Tongue (tissue), 2 donors: ENCODE data around the gene STX12. TPM values are rescaled to one million over a fixed set of nuclear protein-coding genes. Genes with fewer than 3 reads are reported as not detected.
A peak's percentile ranks its signal among the peaks of the same experiment; 100 is the strongest.

Experiments used
- DNase-seq: peaks from one replicate; pipeline ENCODE4 v3.0.0-alpha.2; 2015
- total RNA-seq: library from RNA; depleted of rRNA; stranded (reverse); fragments of >200 nt; gene quantifications from one replicate; pipeline ENCODE4 v1.2.3, GENCODE V29; 2014

STX12 gene
- 45.0 TPM for total RNA-seq

DNA sequence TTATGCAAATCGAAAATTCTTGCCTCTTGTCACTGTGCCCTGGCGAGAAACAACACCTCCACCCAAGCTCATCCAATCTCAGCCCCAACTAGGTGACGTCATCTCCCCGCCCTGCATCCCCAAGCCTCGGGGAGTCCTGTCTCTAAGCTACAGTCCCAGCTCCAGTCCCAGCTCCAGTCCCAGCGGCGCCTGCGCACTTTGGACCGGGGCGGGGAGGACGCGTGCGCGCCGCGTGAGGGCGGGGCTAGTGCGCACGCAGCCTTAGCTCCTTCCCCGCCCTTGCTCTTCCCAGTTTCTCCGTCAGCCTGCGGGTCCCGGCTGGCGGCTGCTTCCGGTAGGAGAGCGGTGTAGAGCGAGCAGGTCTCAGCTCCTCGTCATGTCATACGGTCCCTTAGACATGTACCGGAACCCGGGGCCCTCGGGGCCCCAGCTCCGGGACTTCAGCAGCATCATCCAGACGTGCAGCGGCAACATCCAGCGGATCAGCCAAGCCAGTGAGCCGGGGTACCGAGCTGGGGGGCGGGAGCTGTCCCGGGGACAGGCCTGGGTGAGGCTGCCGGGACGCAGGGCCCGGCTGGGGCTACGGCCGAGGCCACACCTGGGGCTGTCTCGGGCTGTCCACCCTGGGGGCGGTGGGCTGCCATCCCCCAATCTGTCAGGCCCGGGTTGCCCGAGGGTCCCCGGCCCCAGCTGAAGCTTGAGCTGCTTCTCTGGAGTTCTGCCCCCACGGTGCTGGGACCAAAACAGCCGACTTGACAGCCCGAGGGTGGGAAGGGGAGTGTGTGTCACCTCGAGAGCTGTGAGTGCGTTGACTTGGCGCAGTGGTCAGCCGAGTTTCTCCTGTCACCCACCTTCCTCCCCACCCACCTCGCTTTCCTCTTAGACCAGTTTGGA is at the start of gene STX12:
Gene STX12 (plus strand): TSS at position 288 of the 894 bp plus-strand sequence. CDS start 89 bp downstream, at position 377.
- DNase-seq = peak; percentile 99

DNA sequence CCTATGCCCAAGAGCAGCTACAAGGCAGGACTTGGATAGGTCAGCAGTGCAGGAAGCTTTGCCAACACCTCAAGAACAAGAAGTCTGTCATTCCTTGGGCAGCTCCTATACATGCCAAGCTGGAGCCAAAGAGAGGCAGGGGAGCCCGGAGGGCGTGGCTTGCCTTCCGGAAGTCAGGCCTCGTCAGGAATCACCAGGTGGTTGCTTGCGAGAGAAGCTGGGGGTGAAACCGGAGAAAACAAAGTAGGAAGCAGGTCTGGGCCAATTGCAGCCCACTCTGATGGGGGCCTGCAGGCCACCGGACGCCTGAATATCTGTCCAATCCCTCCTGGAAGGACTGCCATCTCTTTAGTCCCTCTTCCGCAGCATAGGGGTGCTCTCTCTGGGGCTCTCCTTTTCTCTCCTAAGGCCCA is 48.1 kb upstream of the STX12 start:
- peak; percentile 80 for DNase-seq

GRCh38 chr1:27725374-27726172 is 47.4 kb upstream of the STX12 start, which contains the start of gene FAM76A:
TSS of gene FAM76A (plus strand) at chr1:27725961. CDS start at chr1:27726081, 120 bp downstream.
- DNase-seq = peak; percentile 100

GRCh38 chr1:27726173-27727044 is 46.6 kb upstream of the STX12 start:
- peak; percentile 61 for DNase-seq

DNA sequence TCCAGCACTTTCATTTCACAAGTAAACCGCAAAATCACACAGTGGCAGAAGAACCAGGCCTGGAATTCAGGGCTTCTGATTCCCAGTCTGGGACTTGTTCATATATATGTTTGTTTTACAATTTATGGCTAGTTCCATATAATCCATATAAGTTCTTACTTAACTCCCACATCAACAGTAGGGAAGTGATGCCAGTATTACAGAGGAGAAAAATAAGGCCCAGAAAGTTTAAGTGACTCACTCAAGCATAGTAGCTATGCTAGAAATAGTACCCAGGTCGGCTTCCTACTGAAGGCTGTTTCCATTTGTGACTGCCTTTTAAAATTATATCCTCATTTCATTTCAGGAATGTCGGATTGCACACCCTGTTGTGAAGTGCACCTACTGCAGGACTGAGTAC is 45.9 kb upstream of the STX12 start:
- no peak for DNase-seq

DNA sequence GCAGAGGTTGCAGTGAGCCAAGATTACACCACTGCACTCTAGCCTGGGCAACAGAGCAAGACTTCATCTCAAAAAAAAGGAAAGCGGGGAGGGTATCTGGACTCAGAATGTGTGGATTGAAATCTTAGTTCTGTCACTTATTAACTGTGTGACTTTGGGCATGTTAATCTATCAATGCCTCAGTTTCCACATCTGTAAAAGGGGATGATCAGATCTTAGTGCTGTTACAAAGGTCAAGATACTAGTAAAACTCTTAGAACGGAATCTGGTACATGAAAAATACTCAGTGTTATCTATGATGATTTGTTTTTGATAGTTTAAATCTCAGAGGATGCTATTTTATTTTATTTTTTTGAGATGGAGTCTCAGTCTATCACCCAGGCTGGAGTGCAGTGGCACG is 36.8 kb upstream of the STX12 start:
- no peak for DNase-seq

- no peak for DNase-seq
Observed at GRCh38 chr1:27741121-27741520, 31.9 kb upstream of the STX12 start.

GRCh38 chr1:27744556-27744955 is 28.5 kb upstream of the STX12 start:
- no peak for DNase-seq

DNA sequence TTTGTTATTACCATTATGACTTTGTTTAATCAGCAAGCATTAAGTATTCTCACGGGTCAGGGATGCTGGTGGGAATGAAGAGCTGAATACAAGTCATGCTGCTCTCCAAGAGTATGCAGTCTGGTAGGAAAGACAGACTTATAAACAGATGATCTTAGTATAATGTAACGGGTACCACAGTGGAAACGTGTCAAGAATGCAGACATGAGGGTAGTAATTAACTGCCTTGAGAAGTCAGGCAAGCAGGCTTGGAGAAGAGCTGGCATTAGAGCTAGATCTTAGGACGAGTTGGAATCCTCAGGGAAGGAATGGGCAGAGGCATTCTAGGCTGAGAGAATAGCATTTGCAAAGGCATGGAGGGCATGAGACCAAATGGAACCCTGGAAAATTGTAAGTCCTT is 27.6 kb upstream of the STX12 start:
- no peak for DNase-seq

DNA sequence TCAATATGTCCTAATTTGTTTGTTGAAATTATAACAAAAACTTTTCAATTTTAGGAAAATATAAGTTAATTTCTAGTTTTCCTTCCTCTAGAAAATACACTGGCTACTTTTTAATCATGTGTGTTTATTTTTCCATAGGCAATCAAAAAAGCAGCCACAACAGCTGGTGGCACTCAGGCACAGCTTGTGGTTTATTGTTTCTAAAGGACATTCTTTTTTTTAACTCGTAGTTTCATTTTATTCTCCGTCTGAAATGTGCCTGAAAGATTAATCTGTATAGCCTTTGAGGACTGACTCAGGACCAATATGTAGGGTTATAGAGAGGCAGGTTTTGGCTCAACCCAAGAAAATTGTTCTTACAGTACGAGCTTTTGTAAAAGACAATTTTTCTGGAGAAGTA is 20.7 kb upstream of the STX12 start:
- no peak for DNase-seq

- DNase-seq = no peak
Observed at GRCh38 chr1:27755286-27755685, 17.7 kb upstream of the STX12 start.

GRCh38 chr1:27755865-27756264 is 17.2 kb upstream of the STX12 start:
- no peak for DNase-seq

GRCh38 chr1:27759236-27759635 is 13.8 kb upstream of the STX12 start:
- no peak for DNase-seq

- DNase-seq = no peak
Observed at GRCh38 chr1:27760426-27760825, 12.6 kb upstream of the STX12 start.

DNA sequence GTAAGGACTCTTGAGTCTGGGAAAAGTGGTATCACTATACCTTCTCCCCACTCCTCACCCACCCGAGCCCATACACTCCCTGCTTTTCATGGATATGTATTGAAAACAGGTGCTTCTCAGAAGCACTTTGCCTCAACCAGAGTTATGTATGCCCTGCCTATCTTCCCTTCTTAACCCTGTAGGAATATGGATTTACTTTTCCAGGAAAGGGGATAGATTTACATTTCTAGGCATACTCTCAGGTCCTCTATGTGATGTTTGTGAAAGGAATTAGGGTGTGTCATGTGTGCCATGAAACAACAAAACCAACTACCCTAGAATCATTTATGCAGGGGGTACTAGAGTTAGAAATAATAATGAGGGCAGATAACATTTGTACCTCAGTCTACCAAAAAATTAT is 11.0 kb upstream of the STX12 start:
- no peak for DNase-seq

DNA sequence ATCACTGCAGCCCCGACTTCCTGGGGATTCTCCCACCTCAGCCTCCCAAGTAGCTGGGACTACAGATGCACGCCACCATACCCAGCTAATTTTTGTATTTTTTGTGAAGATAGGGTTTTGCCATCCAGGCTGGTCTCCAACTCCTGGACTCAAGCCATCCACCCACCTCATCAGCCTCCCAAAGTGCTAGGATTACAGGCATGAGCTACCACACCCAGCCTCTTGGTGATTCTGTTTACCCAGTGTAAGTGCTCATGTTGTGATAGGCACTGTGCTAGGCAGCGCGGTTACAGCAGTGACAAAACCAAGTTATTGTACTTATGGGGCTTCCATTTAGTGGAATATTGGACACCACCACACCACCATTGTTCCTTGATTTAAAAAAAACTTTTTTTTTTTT is 9.7 kb upstream of the STX12 start:
- no peak for DNase-seq

GRCh38 chr1:27770293-27770830 is 2.7 kb upstream of the STX12 start:
- no peak for DNase-seq

DNA sequence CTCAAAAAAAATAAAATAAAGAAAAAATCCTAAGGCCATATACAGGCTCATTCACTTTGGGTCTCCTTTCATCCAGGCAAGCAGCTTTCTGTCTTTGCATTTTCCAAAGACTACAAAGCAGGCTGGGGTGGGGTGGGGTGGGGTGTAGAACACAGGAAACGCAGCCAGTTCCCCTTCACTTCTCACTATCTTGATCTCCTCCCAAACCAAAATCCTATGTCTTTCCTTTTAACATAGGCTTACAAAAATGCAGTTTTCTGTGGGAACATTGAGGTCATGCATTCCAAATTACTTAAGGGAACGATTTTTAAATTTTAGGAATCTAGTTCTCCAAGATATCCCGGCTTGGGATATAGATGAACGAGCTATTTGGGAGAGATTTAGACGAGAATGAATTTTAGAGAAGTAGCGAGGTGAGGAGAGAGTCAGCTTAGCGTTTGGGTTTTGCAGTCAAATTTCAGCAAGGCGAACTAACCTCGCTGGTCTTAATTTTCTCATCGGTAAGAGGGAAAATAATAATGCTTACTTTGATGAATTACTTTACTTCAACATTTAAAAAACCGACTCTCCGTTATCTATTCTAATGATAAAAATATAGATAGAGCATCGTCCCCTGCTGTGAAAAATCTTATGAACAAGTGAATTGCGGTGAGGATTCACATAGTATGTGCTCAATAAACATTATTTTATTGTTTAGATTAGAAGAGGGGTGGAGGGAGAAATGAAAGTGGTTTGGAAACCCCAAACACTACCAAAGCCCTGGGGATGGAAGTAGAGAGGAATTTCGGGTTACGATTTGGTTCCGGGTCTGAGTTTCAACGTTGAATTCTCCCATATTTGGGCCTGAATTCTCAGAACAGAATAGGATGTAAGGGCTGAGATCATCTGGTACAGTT is 735 bp upstream of the STX12 start:
- DNase-seq = peak; percentile 37

- DNase-seq = peak; percentile 26
Observed at GRCh38 chr1:27773826-27774445, 917 bp downstream of the STX12 start.

DNA sequence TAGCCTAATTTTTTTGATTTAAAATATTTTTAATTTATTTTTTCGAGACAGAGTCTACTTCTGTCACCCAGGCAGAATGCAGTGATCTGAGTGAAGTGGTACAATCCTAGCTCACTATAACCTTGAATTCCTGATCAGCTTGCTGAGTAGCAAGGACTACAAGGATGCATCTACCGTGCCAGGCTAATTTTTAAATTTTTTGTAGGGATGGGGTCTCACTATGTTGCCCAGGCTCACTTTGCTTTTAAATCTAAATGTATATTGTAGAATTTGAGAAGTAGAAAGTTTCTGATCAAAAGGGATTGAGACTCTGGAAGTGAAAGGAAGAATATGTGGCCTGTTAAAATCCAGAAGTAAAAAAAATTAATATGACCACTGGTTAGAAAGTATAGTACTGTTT is 1.6 kb downstream of the STX12 start:
- DNase-seq = no peak
